DOHH2 (cell line): Measurements from ENCODE around the gene ZNF384.
A peak's percentile ranks its signal among the peaks of the same experiment; 100 is the strongest.

Experiments
- H3F3A ChIP-seq: fragments of 200-600 bp; sonication (generic), shearing (Covaris generic); 2 replicates; pipeline ENCODE4 v1.6.0; 2016; ENCODE audit warnings: antibody characterized with exemption, mild to moderate bottlenecking; ENCODE audit not compliant: control insufficient read depth, insufficient read depth
- H3K27ac ChIP-seq: fragments of 200-600 bp; sonication (generic); 2 replicates; pipeline ENCODE4 v1.5.1; 2014; ENCODE audit warnings: low read depth, mild to moderate bottlenecking, low read length, moderate library complexity
- H3K27me3 ChIP-seq: fragments of 200-600 bp; sonication (generic); 2 replicates; pipeline ENCODE4 v1.6.1; 2014; ENCODE audit warnings: mild to moderate bottlenecking, low read length, mixed read lengths; ENCODE audit not compliant: control insufficient read depth
- H3K36me3 ChIP-seq: fragments of 200-600 bp; sonication (generic); 2 replicates; pipeline ENCODE4 v1.6.1; 2014; ENCODE audit warnings: mild to moderate bottlenecking, low read length, moderate library complexity, mixed read lengths; ENCODE audit not compliant: control insufficient read depth
- H3K4me1 ChIP-seq: fragments of 200-600 bp; sonication (generic); 2 replicates; pipeline ENCODE4 v1.6.1; 2014; ENCODE audit warnings: mild to moderate bottlenecking, low read length, mixed read lengths; ENCODE audit not compliant: control insufficient read depth
- H3K4me2 ChIP-seq: fragments of 200-600 bp; sonication (generic); 2 replicates; pipeline ENCODE4 v1.6.0; 2014; ENCODE audit warnings: mild to moderate bottlenecking, low read length, moderate library complexity
- H3K4me3 ChIP-seq: fragments of 200-600 bp; sonication (generic); 2 replicates; pipeline ENCODE4 v1.5.1; 2014; ENCODE audit warnings: mild to moderate bottlenecking, low read length, mixed read lengths
- H3K79me2 ChIP-seq: fragments of 200-600 bp; sonication (generic); 2 replicates; pipeline ENCODE4 v1.6.1; 2014; ENCODE audit warnings: mild to moderate bottlenecking, low read length, mixed read lengths; ENCODE audit not compliant: control insufficient read depth
- H3K9me2 ChIP-seq: fragments of 200-600 bp; sonication (generic); replicated peaks from 2 replicates; pipeline ENCODE4 v1.6.1; 2014; ENCODE audit warnings: mild to moderate bottlenecking, low read length, mixed read lengths; ENCODE audit not compliant: control insufficient read depth
- H3K9me3 ChIP-seq: fragments of 200-600 bp; sonication (generic); 2 replicates; pipeline ENCODE4 v1.6.1; 2014; ENCODE audit warnings: antibody characterized with exemption, low read length, mixed read lengths; ENCODE audit not compliant: control insufficient read depth, insufficient read depth
- H4K20me1 ChIP-seq: fragments of 200-600 bp; sonication (generic); 2 replicates; pipeline ENCODE4 v1.6.0; 2014; ENCODE audit warnings: low read depth, mild to moderate bottlenecking, antibody characterized with exemption, low read length, moderate library complexity; ENCODE audit not compliant: control insufficient read depth, insufficient read depth
- EZH2phosphoT487 ChIP-seq: fragments of 200-600 bp; sonication (generic); IDR thresholded peaks from 2 replicates; pipeline ENCODE4 v1.6.1; 2017; ENCODE audit warnings: borderline replicate concordance, mild to moderate bottlenecking, antibody characterized with exemption, low read length, moderate library complexity, mixed read lengths
- TF ChIP-seq, protein P1 (sequence below): fragments of 200-600 bp; sonication (generic); IDR thresholded peaks from one replicate; pipeline ENCODE4 v1.5.1; 2014; ENCODE audit warnings: antibody characterized with exemption, mild to moderate bottlenecking, low read depth, low read length; ENCODE audit not compliant: poor library complexity, severe bottlenecking

Gene ZNF384

DNA sequence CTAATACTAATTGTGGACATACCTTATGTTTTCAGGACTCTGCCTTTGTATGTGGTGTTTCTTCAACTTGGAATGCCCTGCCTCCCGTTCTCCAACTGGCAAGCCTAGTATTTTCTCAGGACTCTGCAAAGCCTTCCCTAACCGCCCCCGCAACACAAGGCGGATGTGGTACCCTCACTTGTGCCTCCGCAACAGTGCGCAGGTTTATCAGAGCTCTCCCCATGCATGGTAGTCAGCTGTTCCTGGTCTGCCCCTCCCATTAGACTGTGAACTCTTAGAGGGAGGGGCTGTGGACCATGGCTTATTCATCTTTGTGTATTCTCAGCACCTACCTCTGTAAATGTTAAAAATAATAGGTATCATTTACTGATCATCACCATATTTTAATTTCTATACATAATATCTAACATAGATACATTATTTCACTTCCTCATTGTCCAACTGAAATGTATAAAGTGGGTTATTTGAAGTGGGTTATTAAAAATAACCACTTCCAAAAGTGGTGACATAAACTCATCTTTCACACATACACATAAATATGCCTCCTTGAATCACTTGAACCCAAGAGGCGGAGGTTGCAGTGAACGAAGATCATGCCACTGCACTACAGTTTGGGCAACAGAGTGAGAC is 62.4 kb downstream of the ZNF384 start:
- Histone ChIP-seq H3K9me3 (no peaks in the 10 kb centered on the region), H3K27me3 (no peaks in the 10 kb centered on the region), H3F3A (peaks cover 22% of the 10 kb centered on the region), H3K27ac (peak overlapping the region; percentile 73), H3K4me1 (peaks cover 49% of the 10 kb centered on the region), H4K20me1 (no peaks in the 10 kb centered on the region), H3K4me3 (peak overlapping the region; percentile 64), H3K4me2 (peak overlapping the region; percentile 74), H3K36me3 (peaks cover 32% of the 10 kb centered on the region), H3K9me2 (no peaks in the 10 kb centered on the region), H3K79me2 (peaks cover 59% of the 10 kb centered on the region)
- TF ChIP-seq, protein P1, sequence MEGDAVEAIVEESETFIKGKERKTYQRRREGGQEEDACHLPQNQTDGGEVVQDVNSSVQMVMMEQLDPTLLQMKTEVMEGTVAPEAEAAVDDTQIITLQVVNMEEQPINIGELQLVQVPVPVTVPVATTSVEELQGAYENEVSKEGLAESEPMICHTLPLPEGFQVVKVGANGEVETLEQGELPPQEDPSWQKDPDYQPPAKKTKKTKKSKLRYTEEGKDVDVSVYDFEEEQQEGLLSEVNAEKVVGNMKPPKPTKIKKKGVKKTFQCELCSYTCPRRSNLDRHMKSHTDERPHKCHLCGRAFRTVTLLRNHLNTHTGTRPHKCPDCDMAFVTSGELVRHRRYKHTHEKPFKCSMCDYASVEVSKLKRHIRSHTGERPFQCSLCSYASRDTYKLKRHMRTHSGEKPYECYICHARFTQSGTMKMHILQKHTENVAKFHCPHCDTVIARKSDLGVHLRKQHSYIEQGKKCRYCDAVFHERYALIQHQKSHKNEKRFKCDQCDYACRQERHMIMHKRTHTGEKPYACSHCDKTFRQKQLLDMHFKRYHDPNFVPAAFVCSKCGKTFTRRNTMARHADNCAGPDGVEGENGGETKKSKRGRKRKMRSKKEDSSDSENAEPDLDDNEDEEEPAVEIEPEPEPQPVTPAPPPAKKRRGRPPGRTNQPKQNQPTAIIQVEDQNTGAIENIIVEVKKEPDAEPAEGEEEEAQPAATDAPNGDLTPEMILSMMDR, result no peak
- TF ChIP-seq EZH2phosphoT487, result no peak

DNA sequence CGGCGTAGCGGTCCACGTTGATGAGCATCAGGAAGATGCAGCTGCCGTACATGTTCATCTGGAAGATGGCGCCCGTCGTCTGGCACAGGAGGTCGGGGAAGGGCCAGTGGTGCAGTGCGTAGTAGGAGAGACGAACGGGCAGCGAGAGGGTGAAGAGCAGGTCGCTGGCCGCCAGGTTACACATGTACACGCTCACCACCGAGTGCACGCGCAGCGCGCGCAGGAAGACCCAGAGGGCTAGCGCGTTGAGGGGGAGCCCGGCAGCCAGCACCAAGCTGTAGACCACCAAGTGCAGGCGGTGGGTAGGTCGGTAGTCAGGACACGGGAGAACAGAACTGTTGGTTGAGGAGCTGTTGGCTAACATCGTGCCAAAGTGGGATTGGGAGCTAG is 68.3 kb downstream of the ZNF384 start:
- Histone ChIP-seq H3K79me2 (peaks cover 31% of the 10 kb centered on the region), H3K9me3 (no peaks in the 10 kb centered on the region), H3F3A (peaks cover 31% of the 10 kb centered on the region), H3K4me1 (peaks cover 13% of the 10 kb centered on the region), H3K27ac (no peak overlapping the region), H3K9me2 (no peaks in the 10 kb centered on the region), H3K4me2 (no peak overlapping the region), H3K36me3 (peaks cover 45% of the 10 kb centered on the region), H3K27me3 (no peaks in the 10 kb centered on the region), H3K4me3 (no peak overlapping the region), H4K20me1 (no peaks in the 10 kb centered on the region)
- TF ChIP-seq, protein P1, result no peak
- TF ChIP-seq EZH2phosphoT487, result no peak

DNA sequence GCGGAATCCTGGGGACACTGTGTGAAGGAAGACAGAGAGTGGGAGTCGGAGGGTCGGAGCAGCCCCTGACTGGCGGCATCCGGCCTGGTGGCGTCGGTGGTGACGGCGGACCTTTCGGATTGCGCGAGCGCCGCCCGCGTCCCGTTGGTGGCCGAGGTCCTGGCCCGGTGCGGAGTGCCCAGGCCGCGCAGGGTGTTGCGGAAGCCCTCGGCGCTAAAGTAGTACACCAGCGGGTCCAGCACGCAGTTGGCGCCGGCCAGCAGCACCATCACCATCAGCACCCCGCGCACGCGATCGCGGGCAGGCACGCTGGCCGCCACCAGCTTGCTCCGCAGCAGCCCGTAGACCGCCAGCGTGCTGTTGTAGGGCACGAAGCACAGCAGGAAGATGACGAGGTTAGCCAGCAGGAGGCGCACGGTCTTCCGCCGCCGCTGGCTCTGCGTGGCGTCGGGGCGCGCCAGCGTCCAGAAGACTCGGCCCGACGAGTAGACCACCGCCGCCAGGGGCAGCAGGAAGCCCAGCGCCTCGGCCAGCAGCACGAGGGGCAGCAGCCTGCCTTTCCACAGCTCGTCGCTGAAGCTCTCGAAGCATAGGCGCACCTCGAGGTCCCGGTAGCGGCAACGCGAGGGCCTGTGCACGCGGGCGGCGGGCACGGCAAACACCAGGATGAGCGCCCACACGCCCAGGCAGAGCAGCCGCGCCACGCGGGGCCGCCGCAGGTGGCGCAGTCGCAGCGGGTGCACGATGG is 68.9 kb downstream of the ZNF384 start:
- H3K9me2 ChIP-seq, result no peaks in the 10 kb centered on the region
- H3K4me1 ChIP-seq, result peaks cover 11% of the 10 kb centered on the region
- no peak overlapping the region for H3K4me3 ChIP-seq
- H4K20me1 ChIP-seq, result no peaks in the 10 kb centered on the region
- no peaks in the 10 kb centered on the region for H3K27me3 ChIP-seq
- peaks cover 31% of the 10 kb centered on the region for H3F3A ChIP-seq
- TF ChIP-seq EZH2phosphoT487, result no peak
- TF ChIP-seq, protein P1, result peak; percentile 17
- no peak overlapping the region for H3K27ac ChIP-seq
- H3K79me2 ChIP-seq, result peaks cover 26% of the 10 kb centered on the region
- H3K9me3 ChIP-seq, result no peaks in the 10 kb centered on the region
- H3K36me3 ChIP-seq, result peaks cover 45% of the 10 kb centered on the region
- no peak overlapping the region for H3K4me2 ChIP-seq
